ENCODE measurements around the gene SYF2.

Gene SYF2

GRCh38 chr1:25197982-25198662, 34.2 kb downstream of the SYF2 start:
- TF ChIP-seq ZFP3 (CRISPR knock-in tag; IDR thresholded peaks at IDR 0.05) (no peak), BACH2 (CRISPR knock-in tag; IDR thresholded peaks at IDR 0.05; ENCODE audit: borderline replicate concordance) (no peak), RARB (CRISPR knock-in tag; IDR thresholded peaks at IDR 0.05) (no peak), CSDC2 (CRISPR knock-in tag; IDR thresholded peaks at IDR 0.05) (no peak), TOX (CRISPR knock-in tag; IDR thresholded peaks at IDR 0.05; ENCODE audit: borderline replicate concordance) (no peak), ZNF565 (CRISPR knock-in tag; conservative IDR thresholded peaks at IDR 0.05; ENCODE audit: low read depth) (no peak), ZC3H10 (CRISPR knock-in tag; IDR thresholded peaks at IDR 0.05) (no peak), ZNF70 (CRISPR knock-in tag; IDR thresholded peaks at IDR 0.05) (no peak), SNAI2 (CRISPR knock-in tag; IDR thresholded peaks at IDR 0.05) (no peak), ESRRG (CRISPR knock-in tag; IDR thresholded peaks at IDR 0.05) (no peak), OSR1 (CRISPR knock-in tag; IDR thresholded peaks at IDR 0.05) (no peak), ISL1 (CRISPR knock-in tag; IDR thresholded peaks at IDR 0.05) (no peak), TSHZ2 (CRISPR knock-in tag; IDR thresholded peaks at IDR 0.05) (no peak), TCF4 (CRISPR knock-in tag; IDR thresholded peaks at IDR 0.05; ENCODE audit: borderline replicate concordance) (no peak)
- TF ChIP-seq, protein P1, sequence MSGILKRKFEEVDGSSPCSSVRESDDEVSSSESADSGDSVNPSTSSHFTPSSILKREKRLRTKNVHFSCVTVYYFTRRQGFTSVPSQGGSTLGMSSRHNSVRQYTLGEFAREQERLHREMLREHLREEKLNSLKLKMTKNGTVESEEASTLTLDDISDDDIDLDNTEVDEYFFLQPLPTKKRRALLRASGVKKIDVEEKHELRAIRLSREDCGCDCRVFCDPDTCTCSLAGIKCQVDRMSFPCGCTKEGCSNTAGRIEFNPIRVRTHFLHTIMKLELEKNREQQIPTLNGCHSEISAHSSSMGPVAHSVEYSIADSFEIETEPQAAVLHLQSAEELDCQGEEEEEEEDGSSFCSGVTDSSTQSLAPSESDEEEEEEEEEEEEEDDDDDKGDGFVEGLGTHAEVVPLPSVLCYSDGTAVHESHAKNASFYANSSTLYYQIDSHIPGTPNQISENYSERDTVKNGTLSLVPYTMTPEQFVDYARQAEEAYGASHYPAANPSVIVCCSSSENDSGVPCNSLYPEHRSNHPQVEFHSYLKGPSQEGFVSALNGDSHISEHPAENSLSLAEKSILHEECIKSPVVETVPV (CRISPR knock-in tag; IDR thresholded peaks at IDR 0.05): no peak
- no peak; the same call in 2 of the 3 replicates for ATAC-seq

DNA sequence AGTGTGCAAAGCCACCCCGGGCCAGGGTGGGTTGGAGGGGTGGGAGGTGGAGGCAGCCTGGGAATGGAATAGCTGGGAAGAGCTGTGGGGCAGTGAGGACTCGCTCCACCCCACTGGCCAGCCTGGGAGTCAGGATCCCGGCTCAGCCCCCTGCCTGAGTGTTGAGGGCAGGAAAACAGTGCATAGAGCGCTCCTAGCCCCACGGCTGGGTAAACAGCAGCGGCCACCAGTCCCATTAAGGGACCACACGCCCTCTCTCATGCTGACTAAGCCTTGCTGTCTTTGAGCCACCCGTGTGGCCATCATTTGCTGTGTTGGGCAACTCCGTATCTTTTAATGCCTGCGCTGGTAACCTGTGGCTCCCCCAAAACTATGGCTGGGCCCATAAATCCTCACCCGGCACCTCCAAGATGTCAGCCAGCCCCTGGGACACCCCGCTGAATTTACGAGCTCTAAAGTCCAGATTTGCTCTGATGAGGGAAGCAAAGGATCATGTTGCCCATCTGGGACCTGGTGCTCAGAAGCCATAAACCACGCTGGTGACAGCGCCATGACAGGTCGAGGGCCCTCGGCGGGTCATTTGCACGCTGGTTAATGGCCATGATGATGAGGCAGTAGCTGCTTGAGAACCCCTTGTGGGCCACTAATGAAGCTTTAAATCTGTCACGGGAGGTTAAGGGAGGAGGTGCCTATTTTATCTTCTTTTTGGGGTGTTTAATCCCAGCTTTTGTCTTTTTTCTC, 34.9 kb downstream of the SYF2 start:
- TF ChIP-seq CREB5 (CRISPR knock-in tag; IDR thresholded peaks at IDR 0.05; ENCODE audit: low read depth): no peak
- TF ChIP-seq, protein P1 (CRISPR knock-in tag; IDR thresholded peaks at IDR 0.05): no peak
- no peak for TF ChIP-seq GLIS3 (CRISPR knock-in tag; IDR thresholded peaks at IDR 0.05)
- no peak for TF ChIP-seq ARNTL (CRISPR knock-in tag; IDR thresholded peaks at IDR 0.05; ENCODE audit: borderline replicate concordance, low read depth)
- TF ChIP-seq ZC3H10 (CRISPR knock-in tag; IDR thresholded peaks at IDR 0.05): no peak
- ATAC-seq: no peak

GRCh38 chr1:25196830-25197229, 35.5 kb downstream of the SYF2 start:
- no peak for ATAC-seq
- TF ChIP-seq ESRRG (CRISPR knock-in tag; IDR thresholded peaks at IDR 0.05) (no peak), ZNF70 (CRISPR knock-in tag; IDR thresholded peaks at IDR 0.05) (no peak), ZNF8 (CRISPR knock-in tag; IDR thresholded peaks at IDR 0.05) (no peak), PPARA (CRISPR knock-in tag; IDR thresholded peaks at IDR 0.05; ENCODE audit: borderline replicate concordance) (no peak), RARB (CRISPR knock-in tag; IDR thresholded peaks at IDR 0.05) (no peak), TCF4 (CRISPR knock-in tag; IDR thresholded peaks at IDR 0.05; ENCODE audit: borderline replicate concordance) (no peak), OSR1 (CRISPR knock-in tag; IDR thresholded peaks at IDR 0.05) (no peak), ZNF565 (CRISPR knock-in tag; conservative IDR thresholded peaks at IDR 0.05; ENCODE audit: low read depth) (no peak), BACH2 (CRISPR knock-in tag; IDR thresholded peaks at IDR 0.05; ENCODE audit: borderline replicate concordance) (no peak)
- TF ChIP-seq, protein P2, sequence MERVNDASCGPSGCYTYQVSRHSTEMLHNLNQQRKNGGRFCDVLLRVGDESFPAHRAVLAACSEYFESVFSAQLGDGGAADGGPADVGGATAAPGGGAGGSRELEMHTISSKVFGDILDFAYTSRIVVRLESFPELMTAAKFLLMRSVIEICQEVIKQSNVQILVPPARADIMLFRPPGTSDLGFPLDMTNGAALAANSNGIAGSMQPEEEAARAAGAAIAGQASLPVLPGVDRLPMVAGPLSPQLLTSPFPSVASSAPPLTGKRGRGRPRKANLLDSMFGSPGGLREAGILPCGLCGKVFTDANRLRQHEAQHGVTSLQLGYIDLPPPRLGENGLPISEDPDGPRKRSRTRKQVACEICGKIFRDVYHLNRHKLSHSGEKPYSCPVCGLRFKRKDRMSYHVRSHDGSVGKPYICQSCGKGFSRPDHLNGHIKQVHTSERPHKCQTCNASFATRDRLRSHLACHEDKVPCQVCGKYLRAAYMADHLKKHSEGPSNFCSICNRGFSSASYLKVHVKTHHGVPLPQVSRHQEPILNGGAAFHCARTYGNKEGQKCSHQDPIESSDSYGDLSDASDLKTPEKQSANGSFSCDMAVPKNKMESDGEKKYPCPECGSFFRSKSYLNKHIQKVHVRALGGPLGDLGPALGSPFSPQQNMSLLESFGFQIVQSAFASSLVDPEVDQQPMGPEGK (CRISPR knock-in tag; IDR thresholded peaks at IDR 0.05; ENCODE audit: borderline replicate concordance): no peak
